Uterine smooth muscle cell (primary cell): ENCODE results near the gene TRAPPC8. TPM values are rescaled to one million over a fixed set of nuclear protein-coding genes. Genes with fewer than 3 reads are reported as not detected.

Experiments used
- total RNA-seq: library from RNA; depleted of rRNA; stranded (reverse); fragments of >200 nt; gene quantifications from 2 replicates; pipeline ENCODE4 v1.2.3, GENCODE V29; 2014

TRAPPC8 gene, protein sequence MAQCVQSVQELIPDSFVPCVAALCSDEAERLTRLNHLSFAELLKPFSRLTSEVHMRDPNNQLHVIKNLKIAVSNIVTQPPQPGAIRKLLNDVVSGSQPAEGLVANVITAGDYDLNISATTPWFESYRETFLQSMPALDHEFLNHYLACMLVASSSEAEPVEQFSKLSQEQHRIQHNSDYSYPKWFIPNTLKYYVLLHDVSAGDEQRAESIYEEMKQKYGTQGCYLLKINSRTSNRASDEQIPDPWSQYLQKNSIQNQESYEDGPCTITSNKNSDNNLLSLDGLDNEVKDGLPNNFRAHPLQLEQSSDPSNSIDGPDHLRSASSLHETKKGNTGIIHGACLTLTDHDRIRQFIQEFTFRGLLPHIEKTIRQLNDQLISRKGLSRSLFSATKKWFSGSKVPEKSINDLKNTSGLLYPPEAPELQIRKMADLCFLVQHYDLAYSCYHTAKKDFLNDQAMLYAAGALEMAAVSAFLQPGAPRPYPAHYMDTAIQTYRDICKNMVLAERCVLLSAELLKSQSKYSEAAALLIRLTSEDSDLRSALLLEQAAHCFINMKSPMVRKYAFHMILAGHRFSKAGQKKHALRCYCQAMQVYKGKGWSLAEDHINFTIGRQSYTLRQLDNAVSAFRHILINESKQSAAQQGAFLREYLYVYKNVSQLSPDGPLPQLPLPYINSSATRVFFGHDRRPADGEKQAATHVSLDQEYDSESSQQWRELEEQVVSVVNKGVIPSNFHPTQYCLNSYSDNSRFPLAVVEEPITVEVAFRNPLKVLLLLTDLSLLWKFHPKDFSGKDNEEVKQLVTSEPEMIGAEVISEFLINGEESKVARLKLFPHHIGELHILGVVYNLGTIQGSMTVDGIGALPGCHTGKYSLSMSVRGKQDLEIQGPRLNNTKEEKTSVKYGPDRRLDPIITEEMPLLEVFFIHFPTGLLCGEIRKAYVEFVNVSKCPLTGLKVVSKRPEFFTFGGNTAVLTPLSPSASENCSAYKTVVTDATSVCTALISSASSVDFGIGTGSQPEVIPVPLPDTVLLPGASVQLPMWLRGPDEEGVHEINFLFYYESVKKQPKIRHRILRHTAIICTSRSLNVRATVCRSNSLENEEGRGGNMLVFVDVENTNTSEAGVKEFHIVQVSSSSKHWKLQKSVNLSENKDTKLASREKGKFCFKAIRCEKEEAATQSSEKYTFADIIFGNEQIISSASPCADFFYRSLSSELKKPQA (N-terminal part only)
- total RNA-seq: 54.8 and 57.7 TPM in 2 replicates

DNA sequence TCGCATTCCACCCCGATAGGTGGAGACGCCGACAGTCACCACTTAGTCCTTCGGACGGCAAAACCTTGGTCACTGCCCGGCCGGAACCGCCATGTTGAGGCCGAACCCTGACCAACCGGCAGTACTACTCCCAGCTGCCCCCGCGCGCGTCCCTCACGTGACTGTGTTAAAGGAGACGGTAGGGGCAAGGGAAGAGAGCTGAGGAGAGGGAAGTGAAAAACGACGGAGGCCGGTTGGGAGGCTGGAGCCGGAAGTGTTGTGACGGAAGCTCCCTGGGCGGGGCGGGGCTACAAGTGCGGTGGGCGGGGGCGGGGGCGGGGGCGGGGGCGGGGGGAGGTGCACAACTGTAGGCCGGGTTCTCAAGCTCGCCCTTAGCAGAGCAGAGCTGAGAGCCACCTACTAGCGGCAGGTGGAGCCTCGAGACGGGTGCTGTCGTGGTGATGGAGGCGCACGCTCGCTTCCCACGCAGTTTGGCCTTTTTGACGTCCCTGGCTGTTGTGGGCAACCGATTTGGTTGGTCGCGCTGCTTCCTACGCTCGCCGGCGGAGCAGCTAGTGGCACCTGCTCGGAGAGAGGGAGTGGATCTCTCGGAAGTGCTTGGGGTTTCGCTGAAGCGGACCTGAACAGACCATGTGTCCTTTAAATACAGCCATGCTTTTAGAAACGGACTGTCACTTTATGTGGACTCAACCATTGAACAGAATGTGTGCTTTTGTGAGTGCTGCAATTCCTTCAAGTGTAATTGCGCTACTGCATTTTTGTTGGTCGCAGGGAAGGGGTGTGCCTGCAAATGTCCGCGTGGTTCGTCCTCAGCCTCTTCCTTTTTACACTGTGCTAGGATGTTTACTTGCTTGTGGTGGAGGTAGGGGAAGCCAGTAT lies at the start of gene TRAPPC8:
Gene TRAPPC8, minus strand, starts transcription at position 130 of the 879 bp plus-strand sequence. CDS start 364 bp downstream, outside the sequence.

Other genes with a start within 250 kb of the TRAPPC8 start
- 0.22 TPM in 1 of 2 replicates, not detected in the other for gene SLC25A52, start 182.2 kb downstream of the TRAPPC8 start, total RNA-seq
- gene RNF125, start 75.7 kb upstream of the TRAPPC8 start, total RNA-seq: 0.50 and 0.89 TPM in 2 replicates
- gene RNF138, start 148.7 kb upstream of the TRAPPC8 start, total RNA-seq: 16.6 and 23.5 TPM in 2 replicates
- not detected in 2 replicates for gene MEP1B, start 246.9 kb upstream of the TRAPPC8 start, total RNA-seq